GM21825 (cell line): ENCODE measurements around the gene ARHGAP25.

Source experiments
- ATAC-seq: cut with Tn5 transposase; IDR thresholded peaks from one replicate; pipeline ENCODE4 v1.9.1; 2021; ENCODE audit warnings: mild to moderate bottlenecking, moderate library complexity; ENCODE audit not compliant: unreplicated experiment

ARHGAP25 gene

GRCh38 chr2:68827666-68828065 is 93.1 kb downstream of the ARHGAP25 start:
- ATAC-seq, result no peak

GRCh38 chr2:68828887-68829708 is 94.5 kb downstream of the ARHGAP25 start:
- no peak for ATAC-seq

- ATAC-seq, result no peak
Observed at GRCh38 chr2:68829749-68830148, 95.1 kb downstream of the ARHGAP25 start.

- no peak for ATAC-seq
Observed at GRCh38 chr2:68831686-68832232, 97.1 kb downstream of the ARHGAP25 start.

DNA sequence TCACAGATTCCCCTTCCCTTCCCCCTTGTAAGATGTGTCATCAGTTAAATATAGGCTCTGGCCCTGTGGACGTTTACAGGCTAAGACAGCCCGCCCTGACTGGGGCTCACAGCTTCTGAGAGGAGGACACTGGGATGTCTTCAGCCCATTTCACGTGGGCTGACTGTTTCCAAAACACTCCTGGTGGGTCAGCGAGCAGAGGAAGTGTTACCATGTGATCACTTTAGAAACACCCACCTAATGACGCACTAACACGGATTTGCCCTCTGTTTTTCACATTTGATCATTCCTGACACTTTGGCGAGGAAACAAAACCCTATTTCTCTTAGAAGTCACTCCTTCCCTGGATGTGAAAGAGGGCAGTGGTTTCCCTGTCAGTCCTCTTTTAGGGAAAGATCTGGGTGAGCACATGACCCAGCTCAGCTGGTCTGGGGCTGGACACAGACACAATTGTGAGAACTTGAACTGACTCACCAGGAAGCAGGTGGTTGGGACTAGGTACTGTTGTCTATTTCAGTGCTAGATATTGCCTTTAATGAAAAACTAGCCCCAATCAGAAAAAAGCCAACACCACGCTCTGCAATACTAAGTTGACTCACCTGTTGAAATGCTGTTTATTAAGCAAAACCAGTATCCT is 97.7 kb downstream of the ARHGAP25 start:
- peak; percentile 69 for ATAC-seq

DNA sequence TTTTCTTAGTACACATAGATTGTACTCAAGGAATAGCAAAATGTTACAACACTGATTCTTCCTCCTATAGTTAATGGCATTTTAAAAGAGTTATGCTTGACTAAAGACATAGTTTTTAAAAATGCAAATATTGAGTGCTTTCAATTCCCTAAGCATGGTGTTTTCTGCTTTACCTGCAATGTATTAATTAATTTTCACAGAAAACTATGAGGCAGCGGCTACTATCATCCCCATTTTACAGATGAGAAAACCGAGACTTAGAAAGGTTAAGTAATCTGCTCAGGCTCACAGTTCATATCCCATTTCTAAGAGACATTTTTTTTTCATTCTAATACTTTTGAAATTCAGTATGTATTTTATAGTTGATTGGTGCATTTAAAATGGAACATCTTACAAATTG is 98.6 kb downstream of the ARHGAP25 start:
- no peak for ATAC-seq

DNA sequence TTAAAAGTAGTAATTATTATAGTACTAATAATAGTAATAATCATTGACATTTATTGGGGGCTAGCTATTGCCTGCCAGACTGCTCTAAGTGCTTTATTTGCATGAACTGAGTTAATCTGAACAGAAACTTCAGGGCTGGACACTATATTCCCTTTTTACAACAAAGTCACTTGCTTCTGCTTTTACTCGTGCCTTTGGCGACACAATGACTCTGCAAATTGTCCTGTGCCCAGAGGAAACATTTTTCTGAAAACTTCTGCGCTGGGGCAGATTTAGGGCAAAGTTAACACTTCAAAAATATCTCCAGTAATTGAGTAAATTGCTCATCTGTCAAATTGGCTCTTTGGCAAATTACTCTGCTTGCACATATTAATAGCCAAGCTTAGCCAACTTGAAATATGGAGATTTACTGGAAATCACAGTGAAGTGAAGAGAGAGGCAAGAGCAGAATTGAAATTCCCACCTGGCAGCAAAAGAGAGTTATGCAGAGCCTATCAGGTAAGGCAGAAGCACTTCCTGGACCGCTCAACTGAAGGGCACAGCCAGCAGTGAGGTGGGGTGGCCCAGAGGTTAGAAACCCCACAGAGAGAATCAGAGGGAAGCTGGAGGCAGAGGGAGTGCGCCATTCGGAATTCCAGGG is 100.2 kb downstream of the ARHGAP25 start:
- ATAC-seq, result no peak

DNA sequence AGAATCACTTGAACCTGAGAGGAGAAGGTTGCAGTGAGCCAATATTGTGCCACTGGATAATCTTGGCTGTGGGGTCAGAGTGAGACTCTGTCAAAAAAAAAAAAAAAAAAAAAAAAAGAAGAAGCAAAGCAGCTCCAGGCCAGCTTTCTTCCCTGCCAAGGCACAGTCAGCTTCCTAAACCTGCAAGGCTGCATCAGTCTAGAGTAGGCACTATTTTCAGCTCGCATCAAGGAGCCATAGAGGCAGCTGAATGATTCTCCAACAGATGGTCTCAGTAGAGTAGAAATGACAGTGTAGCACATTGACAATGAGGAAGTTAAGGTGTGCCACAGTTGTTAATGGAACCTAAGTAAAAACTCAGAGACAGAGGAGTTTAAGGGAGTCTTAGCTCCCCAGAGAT is 101.0 kb downstream of the ARHGAP25 start:
- no peak for ATAC-seq

- peak; percentile 45 for ATAC-seq
Observed at GRCh38 chr2:68837164-68837860, 102.7 kb downstream of the ARHGAP25 start.

GRCh38 chr2:68837861-68838341 is 103.3 kb downstream of the ARHGAP25 start:
- no peak for ATAC-seq

- no peak for ATAC-seq
Observed at GRCh38 chr2:68838641-68839040, 104.0 kb downstream of the ARHGAP25 start.

GRCh38 chr2:68839260-68839833 is 104.7 kb downstream of the ARHGAP25 start:
- no peak for ATAC-seq

DNA sequence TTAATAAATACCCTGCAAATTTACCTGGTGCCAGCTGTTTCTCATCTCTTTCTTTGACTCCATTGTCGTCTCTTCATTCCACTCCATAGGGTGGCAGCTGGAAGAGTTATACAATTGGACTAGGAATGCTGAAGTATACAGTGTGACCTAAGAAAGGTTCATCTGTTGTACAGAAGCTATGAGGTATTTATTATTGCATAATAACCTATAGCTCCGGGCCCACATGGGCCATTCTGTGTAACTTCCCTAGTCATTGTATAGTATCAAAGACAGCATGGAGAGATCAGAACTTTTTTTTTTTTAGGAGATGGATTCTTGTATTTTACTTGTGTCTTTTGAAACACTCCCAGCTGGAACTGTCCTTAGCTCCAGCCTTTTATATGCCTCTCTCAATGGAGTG is 110.4 kb downstream of the ARHGAP25 start:
- no peak for ATAC-seq

GRCh38 chr2:68846091-68846490 is 111.5 kb downstream of the ARHGAP25 start:
- ATAC-seq, result no peak

- ATAC-seq, result no peak
Observed at GRCh38 chr2:68847751-68848150, 113.1 kb downstream of the ARHGAP25 start.

DNA sequence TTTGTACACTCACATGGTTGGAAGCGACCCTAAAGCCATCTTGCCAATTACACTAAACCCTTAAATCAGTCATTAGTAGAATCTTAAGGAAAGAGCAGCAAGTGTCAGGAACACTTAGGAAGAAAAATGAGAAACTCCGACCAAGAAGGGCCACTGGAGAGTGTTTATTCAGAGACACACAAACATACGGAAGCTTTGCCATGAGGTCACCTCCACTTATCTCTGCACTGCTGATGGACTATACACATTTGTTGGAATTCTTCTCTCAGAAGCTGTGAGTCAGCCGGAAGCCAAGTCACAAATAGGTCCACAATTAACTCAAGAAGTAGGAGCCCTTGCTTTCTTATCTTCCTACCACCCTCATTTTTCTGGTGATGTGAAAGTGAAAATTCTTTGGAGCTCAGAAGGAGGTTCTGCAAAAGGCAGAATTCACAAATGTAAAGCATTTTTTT is 115.0 kb downstream of the ARHGAP25 start:
- ATAC-seq, result no peak

GRCh38 chr2:68850524-68850923 is 115.9 kb downstream of the ARHGAP25 start:
- ATAC-seq, result no peak

DNA sequence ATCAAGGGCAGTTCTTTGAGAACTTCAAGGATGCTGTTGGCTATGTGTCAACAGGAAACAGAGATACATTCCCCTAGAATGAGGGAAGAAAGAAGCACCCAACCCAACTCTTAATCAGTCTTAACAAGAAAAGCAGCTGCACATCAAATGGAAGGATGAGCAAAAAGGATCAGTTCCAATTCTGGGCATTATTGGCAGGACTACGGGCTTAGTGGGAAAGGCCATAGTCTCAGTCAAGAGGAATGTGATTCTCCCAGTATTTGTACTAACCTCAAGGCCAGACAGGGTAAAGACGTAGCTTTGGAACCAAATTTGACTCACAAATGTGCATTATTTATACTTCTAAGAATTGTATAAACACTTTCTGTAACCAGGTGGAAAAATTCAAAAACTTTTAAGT is 118.4 kb downstream of the ARHGAP25 start:
- no peak for ATAC-seq

- ATAC-seq, result no peak
Observed at GRCh38 chr2:68853915-68854314, 119.3 kb downstream of the ARHGAP25 start.

GRCh38 chr2:68854476-68854875 is 119.9 kb downstream of the ARHGAP25 start:
- no peak for ATAC-seq
